Fibroblast of skin of back (primary cell): ENCODE measurements around the gene ZNF219. TPM values are rescaled to one million over a fixed set of nuclear protein-coding genes. Genes with fewer than 3 reads are reported as not detected.

Experiments
- DNase-seq: peaks from one replicate; pipeline ENCODE4 v3.0.0-alpha.2; 2013
- polyA plus RNA-seq, 2 experiments: library from polyadenylated mRNA; unstranded; fragments of 120-200 nt; gene quantifications; one replicate each; pipeline ENCODE4 v1.2.1, GENCODE V29; 2013; ENCODE audit not compliant: insufficient read length in 2 of 2

The ZNF219 gene
- 12.9 TPM for polyA plus RNA-seq (2013, experiment 1 of 2; ENCODE audit: insufficient read length)
- polyA plus RNA-seq (2013, experiment 2 of 2; ENCODE audit: insufficient read length), result 11.5 TPM

- peak; percentile 63 for DNase-seq
Measured at GRCh38 chr14:21098076-21098891, at the start of gene ZNF219. Gene ZNF219, minus strand, starts transcription at chr14:21098655. Its CDS starts 5,064 bp downstream, at chr14:21093591.

GRCh38 chr14:21145437-21145836 is 47.0 kb upstream of the ZNF219 start:
- no peak for DNase-seq

- DNase-seq, result no peak
Measured at GRCh38 chr14:21142357-21142756, 43.9 kb upstream of the ZNF219 start.

- peak; percentile 7 for DNase-seq
Measured at GRCh38 chr14:21136024-21136423, 37.6 kb upstream of the ZNF219 start.

GRCh38 chr14:21133901-21134300 is 35.4 kb upstream of the ZNF219 start:
- DNase-seq, result no peak

GRCh38 chr14:21123429-21123828 is 25.0 kb upstream of the ZNF219 start:
- no peak for DNase-seq

- DNase-seq, result no peak
Measured at GRCh38 chr14:21121122-21121521, 22.7 kb upstream of the ZNF219 start.

- no peak for DNase-seq
Measured at GRCh38 chr14:21120686-21121085, 22.2 kb upstream of the ZNF219 start.

- no peak for DNase-seq
Measured at GRCh38 chr14:21118933-21119332, 20.5 kb upstream of the ZNF219 start.

GRCh38 chr14:21113369-21113768 is 14.9 kb upstream of the ZNF219 start:
- DNase-seq, result no peak

- no peak for DNase-seq
Measured at GRCh38 chr14:21112255-21112654, 13.8 kb upstream of the ZNF219 start.

- DNase-seq, result no peak
Measured at GRCh38 chr14:21109377-21110138, 11.1 kb upstream of the ZNF219 start.

GRCh38 chr14:21108791-21109190 is 10.3 kb upstream of the ZNF219 start:
- DNase-seq, result no peak

GRCh38 chr14:21107283-21107800 is 8.9 kb upstream of the ZNF219 start:
- DNase-seq, result no peak

GRCh38 chr14:21106498-21107282 is 8.2 kb upstream of the ZNF219 start:
- peak; percentile 69 for DNase-seq

- DNase-seq, result no peak
Measured at GRCh38 chr14:21106176-21106497, 7.7 kb upstream of the ZNF219 start.

- no peak for DNase-seq
Measured at GRCh38 chr14:21105095-21105494, 6.6 kb upstream of the ZNF219 start.

GRCh38 chr14:21104448-21105060 is 6.1 kb upstream of the ZNF219 start:
- peak; percentile 81 for DNase-seq

- DNase-seq, result peak; percentile 97
Measured at GRCh38 chr14:21103710-21104447, 5.4 kb upstream of the ZNF219 start.

- no peak for DNase-seq
Measured at GRCh38 chr14:21103411-21103709, 4.9 kb upstream of the ZNF219 start.

GRCh38 chr14:21102521-21103410 is 4.3 kb upstream of the ZNF219 start:
- no peak for DNase-seq
